Activated CD4-positive, alpha-beta T cell treated with anti-CD3 and anti-CD28 coated beads, Interleukin-2, amount 50 U/mL, for 48 hours (primary cell): ENCODE data around the gene GNAI3.
A peak's percentile ranks its signal among the peaks of the same experiment; 100 is the strongest.

Source experiments
- DNase-seq, 2 experiments: peaks; one replicate each; pipeline ENCODE4 v3.0.0-alpha.2; 2020

The GNAI3 gene

GRCh38 chr1:109667452-109668122, 119.2 kb downstream of the GNAI3 start, which contains the start of gene GSTM2:
GSTM2 (plus strand) TSS chr1:109668057; CDS start chr1:109668116, 59 bp downstream.
- peak; percentile 92 to 93 for DNase-seq
